PC-9 (cell line): ENCODE results near the gene AMBRA1. TPM values are rescaled to one million over a fixed set of nuclear protein-coding genes. Genes with fewer than 3 reads are reported as not detected.

Experiments
- BruUV-seq: library from RNA; stranded (reverse); fragments of 400-500 nt; replicated peaks from 2 replicates; lab custom pipeline; 2021; lab: Mats Ljungman, UMichigan
- CTCF ChIA-PET: fragments of 300-600 bp; sonication (Branson Sonifier 250); formaldehyde crosslinking; loops from one replicate; lab custom pipeline; 2022; ENCODE audit warnings: antibody characterized with exemption; lab: Charles Lee
- POLR2A ChIA-PET: fragments of 300-600 bp; sonication (Branson Sonifier 250); formaldehyde crosslinking; loops from one replicate; lab custom pipeline; 2022; ENCODE audit warnings: antibody characterized with exemption; ENCODE audit not compliant: unreplicated experiment; lab: Charles Lee
- DNase-seq, 2 experiments: peaks; one replicate each; pipeline versions ENCODE4 v3.0.0 to v3.0.0-alpha.2; 2015 to 2022; ENCODE audit warnings: mixed read lengths in 1 of 2
- H2AFZ ChIP-seq: fragments of 200-600 bp; sonication (generic); 2 replicates; pipeline ENCODE4 v1.8.1; 2017; ENCODE audit warnings: antibody characterized with exemption
- H3F3A ChIP-seq: fragments of 200-600 bp; sonication (generic); 2 replicates; pipeline ENCODE4 v1.8.1; 2017; ENCODE audit warnings: antibody characterized with exemption, mild to moderate bottlenecking, low read depth; ENCODE audit not compliant: insufficient read depth
- H3K27ac ChIP-seq: fragments of 200-600 bp; sonication (generic); 2 replicates; pipeline ENCODE4 v1.6.1; 2016; ENCODE audit warnings: mixed run types
- H3K27me3 ChIP-seq: fragments of 200-600 bp; sonication (generic); 2 replicates; pipeline ENCODE4 v1.6.1; 2016; ENCODE audit warnings: low read depth, mixed run types; ENCODE audit not compliant: insufficient read depth
- H3K36me3 ChIP-seq: fragments of 200-600 bp; sonication (generic); 2 replicates; pipeline ENCODE4 v1.6.1; 2016; ENCODE audit warnings: low read depth, mixed run types
- H3K4me1 ChIP-seq: fragments of 200-600 bp; sonication (generic); replicated peaks from 2 replicates; pipeline ENCODE4 v1.6.1; 2016; ENCODE audit warnings: mixed run types; ENCODE audit not compliant: insufficient read depth
- H3K4me2 ChIP-seq: fragments of 200-600 bp; sonication (generic); 2 replicates; pipeline ENCODE4 v1.6.1; 2017; ENCODE audit warnings: mixed run types
- H3K4me3 ChIP-seq: fragments of 200-600 bp; sonication (generic); 2 replicates; pipeline ENCODE4 v1.6.1; 2016; ENCODE audit warnings: mixed run types
- H3K79me2 ChIP-seq: fragments of 200-600 bp; sonication (generic); 2 replicates; pipeline ENCODE4 v1.6.1; 2017; ENCODE audit warnings: low read depth, mixed run types
- H3K9me2 ChIP-seq: fragments of 200-600 bp; sonication (generic); 2 replicates; pipeline ENCODE4 v1.8.1; 2017; ENCODE audit warnings: mild to moderate bottlenecking; ENCODE audit not compliant: insufficient read depth
- H3K9me3 ChIP-seq: fragments of 200-600 bp; sonication (generic); 2 replicates; pipeline ENCODE4 v1.8.1; 2016; ENCODE audit warnings: low read depth; ENCODE audit not compliant: insufficient read depth
- H4K20me1 ChIP-seq: fragments of 200-600 bp; sonication (generic); 2 replicates; pipeline ENCODE4 v1.8.1; 2017; ENCODE audit not compliant: insufficient read depth
- CTCF ChIP-seq: fragments of 200-600 bp; sonication (generic); conservative IDR thresholded peaks from 2 replicates; pipeline ENCODE4 v1.6.1; 2017; ENCODE audit warnings: mixed run types, antibody characterized with exemption, mild to moderate bottlenecking, moderate library complexity
- EZH2 ChIP-seq: fragments of 200-600 bp; sonication (generic); IDR thresholded peaks from 2 replicates; pipeline ENCODE4 v1.8.0; 2017; ENCODE audit warnings: antibody characterized with exemption, low read depth
- intact Hi-C: fragments of 100-400 bp; cut with micrococcal nuclease; formaldehyde crosslinking; loops from one replicate; pipeline ENCODE4 v1.10.0; 2022; ENCODE audit not compliant: unreplicated experiment
- total RNA-seq: library from RNA; stranded (reverse); gene quantifications from 2 replicates; pipeline ENCODE4 v1.2.3, GENCODE V29; 2021

The AMBRA1 gene
- total RNA-seq, 1 experiment from 2014 or later: 41.4 TPM

GRCh38 chr11:46356924-46357482 lies 236.8 kb downstream of the AMBRA1 start:
- no peak for DNase-seq
- intact Hi-C loops: no loop called here
- ChIA-PET CTCF (no interaction called here), POLR2A (no interaction called here)
- Histone ChIP-seq H3K4me2 (no peak overlapping the region), H3K27ac (no peak overlapping the region), H3F3A (no peaks in the 10 kb centered on the region), H3K9me3 (no peaks in the 10 kb centered on the region), H3K36me3 (peaks cover 10% of the 10 kb centered on the region; the same call in 1 of the 2 replicates), H3K27me3 (no peaks in the 10 kb centered on the region), H3K4me3 (no peak overlapping the region), H2AFZ (no peak overlapping the region), H4K20me1 (peaks cover 9% of the 10 kb centered on the region; the same call in 1 of the 2 replicates), H3K9me2 (no peaks in the 10 kb centered on the region), H3K79me2 (peaks cover 41% of the 10 kb centered on the region), H3K4me1 (no peaks in the 10 kb centered on the region)
- no peak for TF ChIP-seq CTCF
- BruUV-seq: no TSS peak

GRCh38 chr11:46353698-46354097 lies 240.1 kb downstream of the AMBRA1 start:
- no peak overlapping the region for H2AFZ ChIP-seq
- H3K9me3 ChIP-seq: no peaks in the 10 kb centered on the region
- ChIA-PET POLR2A (interaction anchor here (0.7 kb wide), 1 partner anchor 35 kb away, joined by 3 read pairs; no protein-coding TSS in a partner anchor), CTCF (no interaction called here)
- BruUV-seq: no TSS peak
- H3F3A ChIP-seq: no peaks in the 10 kb centered on the region
- no peak overlapping the region for H3K4me3 ChIP-seq
- peaks cover 71% of the 10 kb centered on the region for H3K79me2 ChIP-seq
- H3K9me2 ChIP-seq: no peaks in the 10 kb centered on the region
- H3K4me1 ChIP-seq: peaks cover 11% of the 10 kb centered on the region
- H3K27ac ChIP-seq: no peak overlapping the region
- intact Hi-C loops: no loop called here
- no peaks in the 10 kb centered on the region for H3K27me3 ChIP-seq
- H3K4me2 ChIP-seq: no peak overlapping the region
- no peak for DNase-seq
- peaks cover 15% of the 10 kb centered on the region for H4K20me1 ChIP-seq
- peaks cover 10% of the 10 kb centered on the region; the same call in 1 of the 2 replicates for H3K36me3 ChIP-seq
- TF ChIP-seq CTCF: no peak
- no peak for TF ChIP-seq EZH2

- BruUV-seq: no TSS peak
- intact Hi-C loops: no loop called here
- no peaks in the 10 kb centered on the region for H3K9me2 ChIP-seq
- no peak overlapping the region for H3K27ac ChIP-seq
- no peaks in the 10 kb centered on the region for H3F3A ChIP-seq
- H3K79me2 ChIP-seq: peaks cover 80% of the 10 kb centered on the region
- H3K9me3 ChIP-seq: no peaks in the 10 kb centered on the region
- H3K36me3 ChIP-seq: peaks cover 10% of the 10 kb centered on the region; the same call in 1 of the 2 replicates
- peaks cover 18% of the 10 kb centered on the region for H4K20me1 ChIP-seq
- CTCF ChIA-PET: interaction anchor here (0.6 kb wide), 2 partner anchors 24 to 135 kb away, joined by 3 to 9 read pairs; no protein-coding TSS in a partner anchor
- no peak overlapping the region for H2AFZ ChIP-seq
- peak in 1 of 2 experiments; percentile 44 for DNase-seq
- TF ChIP-seq CTCF (peak; percentile 84), EZH2 (no peak)
- no peaks in the 10 kb centered on the region for H3K27me3 ChIP-seq
- H3K4me1 ChIP-seq: peaks cover 17% of the 10 kb centered on the region
- no peak overlapping the region for H3K4me2 ChIP-seq
- H3K4me3 ChIP-seq: no peak overlapping the region
- POLR2A ChIA-PET: interaction anchor here (0.5 to 0.7 kb wide), 2 partner anchors 34 to 419 kb away, joined by 3 to 7 read pairs; no protein-coding TSS in a partner anchor
Measured at GRCh38 chr11:46352063-46352841, 241.6 kb downstream of the AMBRA1 start.
